ENCODE data around the gene RNF180. TPM values are rescaled to one million over a fixed set of nuclear protein-coding genes. Genes with fewer than 3 reads are reported as not detected.

RNF180 gene
- total and polyA plus RNA-seq, 10 of the 15 experiments (the other 5 are each of a cell fraction or from before 2014, with no cell fraction given), result 0.16 to 1.2 (median 0.73) TPM

- intact Hi-C loops (cut with micrococcal nuclease; ENCODE audit: unreplicated experiment) (no loop called here), in situ Hi-C loops (cut with MboI) (no loop called here)
- Histone ChIP-seq H3K9me3 (replicated peaks; ENCODE audit: control insufficient read depth, insufficient read depth, low read length) (no peaks in the 10 kb centered on the region), H2AFZ (ENCODE audit: control insufficient read depth, low read depth, low read length) (no peak overlapping the region), H4K20me1 (ENCODE audit: control insufficient read depth, insufficient read depth) (no peaks in the 10 kb centered on the region), H3K36me3 (ENCODE audit: control insufficient read depth in 2 of 2, insufficient read depth in 2 of 2, low read length in 1 of 2) (no peaks in the 10 kb centered on the region), H3K27ac (ENCODE audit: control insufficient read depth, insufficient read depth) (no peak overlapping the region), H3K4me2 (ENCODE audit: control insufficient read depth, insufficient read depth) (no peak overlapping the region), H3K27me3 (replicated peaks in 1 of 2; ENCODE audit: control insufficient read depth in 2 of 2, insufficient read depth in 2 of 2, low read length in 1 of 2) (no peaks in the 10 kb centered on the region), H3K79me2 (ENCODE audit: control insufficient read depth, insufficient read depth, low read length) (no peaks in the 10 kb centered on the region), H3K4me3 (no peak overlapping the region), H3K4me1 (ENCODE audit: control insufficient read depth, insufficient read depth, low read length) (no peaks in the 10 kb centered on the region), H3K9ac (ENCODE audit: control insufficient read depth, insufficient read depth, low read length) (no peak overlapping the region)
- ChIA-PET CTCF (interaction anchor here (1.3 kb wide), 1 partner anchor 8 kb away, joined by 3 read pairs; no protein-coding TSS in a partner anchor), SMC1A (ENCODE audit: uncharacterized antibody, unreplicated experiment) (no interaction called here), RAD21 (ENCODE audit: unreplicated experiment) (no interaction called here), POLR2A (no interaction called here)
- no peak for TF ChIP-seq MAX (IDR thresholded peaks at IDR 0.05; ENCODE audit: low read depth, low read length)
- DNase-seq (ENCODE audit: low read depth, low spot score) (no peak), FAIRE-seq (no peak), ATAC-seq (no peak)
- no TSS peak for BruUV-seq (replicated peaks)
- 32% methylated on average over 1 of the region's 1 CpG for WGBS (ENCODE audit: insufficient coverage, insufficient replicate concordance, low lambda C conversion rate, missing lambda C conversion rate)
Observed at GRCh38 chr5:64323591-64323990, 157.9 kb downstream of the RNF180 start.

GRCh38 chr5:64330728-64331231, 165.1 kb downstream of the RNF180 start:
- H3K27ac ChIP-seq (ENCODE audit: control insufficient read depth, insufficient read depth), result no peak overlapping the region
- intact Hi-C loops (cut with micrococcal nuclease; ENCODE audit: unreplicated experiment) (loop anchor here (5.0 kb wide), 1 partner anchor 277 kb away; no protein-coding TSS in a partner anchor), in situ Hi-C loops (cut with MboI) (no loop called here)
- 6% methylated on average over 6 of the region's 6 CpGs for WGBS (ENCODE audit: insufficient coverage, insufficient replicate concordance, low lambda C conversion rate, missing lambda C conversion rate)
- TF ChIP-seq SIX5 (IDR thresholded peaks at IDR 0.05; ENCODE audit: low read depth, low read length, severe bottlenecking), result no peak
- TF ChIP-seq IKZF1 (conservative IDR thresholded peaks at IDR 0.05), result no peak
- no peak for TF ChIP-seq RELA (IDR thresholded peaks at IDR 0.05; ENCODE audit: borderline replicate concordance, partially characterized antibody)
- TF ChIP-seq PRDM15 (CRISPR knock-in tag; IDR thresholded peaks at IDR 0.05), result no peak
- TF ChIP-seq EED (IDR thresholded peaks at IDR 0.05; ENCODE audit: low read depth), result no peak
- TF ChIP-seq BRCA1 (IDR thresholded peaks at IDR 0.05; ENCODE audit: low read depth, low read length), result no peak
- no peak for TF ChIP-seq HDAC2 (IDR thresholded peaks at IDR 0.05)
- TF ChIP-seq EGR1 (IDR thresholded peaks at IDR 0.05; ENCODE audit: borderline replicate concordance in 1 of 2, low read depth in 2 of 2, low read length in 2 of 2), result no peak
- TF ChIP-seq ESRRA (IDR thresholded peaks at IDR 0.05; ENCODE audit: low read length), result no peak
- TF ChIP-seq CHD2 (IDR thresholded peaks at IDR 0.05; ENCODE audit: borderline replicate concordance, low read depth, low read length), result no peak
- ChIA-PET CTCF (no interaction called here), POLR2A (no interaction called here), RAD21 (ENCODE audit: unreplicated experiment) (no interaction called here), SMC1A (ENCODE audit: uncharacterized antibody, unreplicated experiment) (interaction anchor here (1.4 kb wide), 1 partner anchor 13 kb away, joined by 4 read pairs; no protein-coding TSS in a partner anchor)
- H3K9me3 ChIP-seq (replicated peaks; ENCODE audit: control insufficient read depth, insufficient read depth, low read length), result no peaks in the 10 kb centered on the region
- DNase-seq (ENCODE audit: low read depth, low spot score) (no peak), ATAC-seq (no peak), FAIRE-seq (no peak)
- no peaks in the 10 kb centered on the region for H3K27me3 ChIP-seq (replicated peaks in 1 of 2; ENCODE audit: control insufficient read depth in 2 of 2, insufficient read depth in 2 of 2, low read length in 1 of 2)
- no peak overlapping the region for H3K4me2 ChIP-seq (ENCODE audit: control insufficient read depth, insufficient read depth)
- H3K4me3 ChIP-seq, result no peak overlapping the region
- H3K36me3 ChIP-seq (ENCODE audit: control insufficient read depth in 2 of 2, insufficient read depth in 2 of 2, low read length in 1 of 2), result peaks cover 0 to 2% of the 10 kb centered on the region in 2 experiments; a peak in 1 of 4 replicates
- BruUV-seq (replicated peaks), result no TSS peak
- H4K20me1 ChIP-seq (ENCODE audit: control insufficient read depth, insufficient read depth), result no peaks in the 10 kb centered on the region
- no peak overlapping the region for H3K9ac ChIP-seq (ENCODE audit: control insufficient read depth, insufficient read depth, low read length)
- no peak overlapping the region for H2AFZ ChIP-seq (ENCODE audit: control insufficient read depth, low read depth, low read length)
- H3K79me2 ChIP-seq (ENCODE audit: control insufficient read depth, insufficient read depth, low read length), result no peaks in the 10 kb centered on the region
- H3K4me1 ChIP-seq (ENCODE audit: control insufficient read depth, insufficient read depth, low read length), result no peaks in the 10 kb centered on the region
